NCI-H2107 treated with DMSO at 0.1 percent for 48 hours (cell line): ENCODE results near the gene CPOX.
"Not testable (repeated sequence)": the region's sequence is repeated elsewhere in the genome, so short reads cannot be mapped to it uniquely, and the experiment has no call there.

Experiments used
- DNase-seq: peaks from one replicate; lab custom pipeline; 2025; ENCODE audit not compliant: unreplicated experiment; lab: John Stamatoyannopoulos, UW

The CPOX gene

DNA sequence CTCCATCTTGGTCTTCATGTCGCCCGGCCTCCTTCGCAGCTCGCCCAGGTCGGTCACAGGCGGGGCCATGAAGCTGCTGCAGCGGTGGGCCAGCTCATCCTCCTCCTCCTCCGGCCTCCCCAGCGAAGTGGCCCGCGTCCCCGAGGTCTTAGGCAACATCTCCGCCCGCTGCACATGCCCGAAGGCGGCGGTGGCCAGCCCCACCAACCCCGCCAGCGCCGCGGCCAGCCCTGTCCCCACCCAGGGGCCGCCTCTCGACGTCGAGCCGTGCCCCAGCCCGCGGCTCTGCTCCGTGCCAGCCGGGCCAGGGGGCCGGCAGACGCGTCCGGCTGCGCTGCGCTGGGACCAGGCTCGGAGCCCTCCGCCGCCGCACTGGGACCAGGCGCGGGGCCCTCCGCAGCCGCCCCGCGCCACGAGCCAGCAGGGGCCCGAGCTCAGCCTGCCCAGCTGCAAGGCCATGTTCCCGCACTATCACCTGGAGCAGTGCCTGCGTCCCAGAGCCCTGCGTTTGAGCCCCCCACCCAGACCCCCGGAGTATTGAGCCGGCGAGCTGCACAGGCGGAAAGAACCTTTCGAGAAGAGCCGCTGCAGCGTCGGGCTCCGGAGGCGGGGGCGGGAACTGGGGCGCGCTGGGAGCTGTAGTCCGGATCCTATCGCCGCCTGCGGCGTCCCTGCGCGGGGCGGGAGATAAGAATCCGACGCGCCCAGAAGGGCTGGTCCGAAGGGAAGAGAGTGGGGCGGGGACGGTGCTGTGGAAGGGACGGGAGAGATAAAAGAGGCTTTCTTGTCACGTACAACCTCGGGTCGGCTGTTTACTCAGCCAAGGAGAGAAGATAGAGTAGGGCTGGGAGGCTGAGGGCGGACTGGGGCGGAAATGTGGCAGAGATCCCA lies at the start of gene CPOX:
Gene CPOX (minus strand): TSS at position 566 of the 891 bp plus-strand sequence. CDS start 107 bp downstream, at position 459.
- DNase-seq: peak; percentile 69

GRCh38 chr3:98642769-98643168 lies 49.4 kb upstream of the CPOX start:
- not testable (repeated sequence) for DNase-seq

GRCh38 chr3:98641756-98642155 lies 48.3 kb upstream of the CPOX start:
- DNase-seq: not testable (repeated sequence)

- DNase-seq: not testable (repeated sequence)
These were observed 45.1 kb upstream of the CPOX start for GRCh38 chr3:98638515-98638914.

- DNase-seq: no peak
These were observed 37.0 kb upstream of the CPOX start for GRCh38 chr3:98630416-98630815.

GRCh38 chr3:98628317-98628716 lies 34.9 kb upstream of the CPOX start:
- no peak for DNase-seq

- no peak for DNase-seq
These were observed 32.7 kb upstream of the CPOX start for GRCh38 chr3:98626151-98626550.

- no peak for DNase-seq
These were observed 30.3 kb upstream of the CPOX start for GRCh38 chr3:98623572-98624280.

DNA sequence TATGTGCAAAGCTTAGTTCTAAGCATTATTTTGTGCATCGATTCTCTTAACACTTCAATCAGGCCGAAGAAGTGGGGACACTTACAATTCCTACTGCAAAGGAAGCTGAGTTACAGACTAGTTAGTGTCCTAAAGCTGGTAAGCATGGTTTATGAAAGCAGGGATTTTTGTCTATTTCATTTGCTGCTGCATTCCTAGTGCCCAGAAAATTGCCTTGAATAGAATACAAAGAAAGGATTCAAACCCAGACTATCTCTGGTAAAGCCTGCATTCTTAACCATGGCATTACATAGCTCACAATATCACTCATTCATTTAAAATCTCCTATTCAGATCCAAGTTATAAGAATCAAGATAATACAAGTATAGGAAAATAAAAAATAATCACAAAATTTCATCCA lies 24.4 kb upstream of the CPOX start:
- no peak for DNase-seq

- DNase-seq: no peak
These were observed 20.2 kb upstream of the CPOX start for GRCh38 chr3:98613616-98614015.

- DNase-seq: no peak
These were observed 19.6 kb upstream of the CPOX start for GRCh38 chr3:98612996-98613517.

DNA sequence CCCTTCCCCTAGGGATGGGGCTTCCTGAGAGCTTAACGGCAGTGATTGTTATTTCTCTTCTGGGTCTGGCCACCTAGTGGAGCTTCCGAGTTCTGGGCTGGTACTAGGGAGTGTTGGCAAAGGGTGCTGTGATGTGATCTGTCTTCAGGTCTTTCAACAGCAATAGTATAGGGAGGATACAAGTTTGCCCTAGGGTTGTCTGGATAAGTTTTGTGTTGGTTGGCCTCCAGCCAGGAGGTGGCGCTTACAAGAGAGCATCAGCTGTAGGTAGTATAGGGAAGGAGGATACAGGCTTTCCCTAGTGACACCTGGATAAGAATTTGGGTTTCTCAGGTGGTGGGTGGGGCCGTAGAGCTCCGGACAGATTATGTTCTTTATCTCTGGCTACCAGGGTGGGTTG lies 19.2 kb upstream of the CPOX start:
- no peak for DNase-seq

DNA sequence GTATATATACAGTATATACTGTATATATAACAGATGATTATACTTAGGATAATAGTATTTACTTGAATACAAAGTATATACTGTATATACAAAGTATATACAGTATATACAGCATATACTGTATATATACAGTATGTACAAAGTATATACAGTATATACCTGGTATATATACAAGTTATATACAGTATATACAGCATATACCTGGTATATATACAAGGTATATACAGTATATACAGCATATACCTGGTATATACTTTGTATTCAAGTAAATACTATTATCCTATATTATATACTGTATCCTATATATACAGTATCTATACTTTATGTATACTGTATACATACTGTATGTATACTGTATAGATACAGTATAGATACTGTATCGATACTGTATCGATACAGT lies 14.6 kb upstream of the CPOX start:
- DNase-seq: no peak

- no peak for DNase-seq
These were observed 10.2 kb upstream of the CPOX start for GRCh38 chr3:98603580-98603979.

GRCh38 chr3:98602078-98602678 lies 8.8 kb upstream of the CPOX start:
- peak; percentile 37 for DNase-seq

DNA sequence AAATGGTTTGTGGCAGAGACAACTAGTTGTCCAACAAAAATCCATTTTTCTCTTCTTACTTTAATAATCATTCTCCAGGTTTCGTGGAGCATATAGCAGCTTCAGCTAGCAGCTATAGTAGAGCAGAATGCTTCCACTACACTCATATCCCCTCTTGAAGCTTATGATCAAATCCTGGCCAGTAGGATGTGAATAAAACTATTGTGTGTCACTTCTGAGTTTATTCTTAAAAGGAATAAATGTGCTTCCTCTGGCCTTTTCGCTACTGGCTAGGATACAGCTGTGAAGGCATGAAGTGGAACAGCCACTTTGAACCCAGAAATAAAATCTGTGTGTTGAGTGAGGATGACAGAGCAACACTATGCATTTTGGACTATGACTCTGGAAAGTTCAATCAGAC lies 7.8 kb upstream of the CPOX start:
- no peak for DNase-seq

DNA sequence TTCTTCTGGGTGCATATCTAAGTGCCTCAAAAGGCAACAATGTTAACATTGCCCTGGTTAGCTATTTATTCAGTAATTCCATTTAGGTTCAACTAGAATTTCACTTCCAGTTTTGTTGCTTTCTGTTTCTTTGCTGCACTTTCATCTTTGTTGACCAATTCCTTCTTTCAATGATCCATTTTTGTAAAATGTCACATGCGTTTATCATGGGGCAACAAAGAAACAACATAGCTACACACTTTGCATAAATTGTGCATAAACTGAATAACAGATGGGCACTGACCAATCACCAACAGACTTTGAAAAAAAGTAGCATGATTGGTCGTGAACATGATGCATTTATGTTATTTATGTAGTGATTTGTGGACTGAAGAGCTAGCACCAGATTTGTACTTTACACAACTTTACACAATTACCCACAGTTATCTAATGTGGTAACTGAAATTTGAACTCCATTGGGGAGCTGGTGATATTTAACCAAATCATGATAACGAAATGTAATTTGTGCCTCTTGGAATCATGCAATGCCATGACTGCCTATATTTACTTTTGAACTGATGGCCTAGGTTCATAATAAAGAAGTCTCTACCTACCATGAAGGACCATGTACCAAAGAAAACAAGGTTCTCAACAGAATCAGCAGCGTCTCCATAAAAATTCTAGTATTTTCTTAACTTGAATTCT lies 7.1 kb upstream of the CPOX start:
- DNase-seq: no peak

- DNase-seq: no peak
These were observed 6.4 kb upstream of the CPOX start for GRCh38 chr3:98599647-98600411.

GRCh38 chr3:98598492-98598891 lies 5.1 kb upstream of the CPOX start:
- DNase-seq: no peak
